Natural killer cell (primary cell): ENCODE data around the gene EPS8L2. TPM values are rescaled to one million over a fixed set of nuclear protein-coding genes. Genes with fewer than 3 reads are reported as not detected.

Experiments used
- ATAC-seq, 3 donors: fragments of 150-1000 bp in 2 of 3; fragments of 200-7000 bp in 1 of 3; cut with Tn5 transposase; 1 replicate in 1 of 3; 2 replicates in 2 of 3; pipeline ENCODE4 v1.10.0; 2021; ENCODE audit warnings: mild to moderate bottlenecking in 2 of 3, moderate library complexity in 2 of 3
- DNase-seq, 2 donors: peaks; one replicate each; pipeline versions ENCODE4 v3.0.0 to v3.0.0-alpha.2; 2013 to 2021; ENCODE audit warnings: mixed read lengths in 1 of 2
- H3K27ac ChIP-seq: one replicate; pipeline ENCODE4 v1.5.1; 2013; ENCODE audit warnings: mild to moderate bottlenecking, low read length
- H3K27me3 ChIP-seq: one replicate; pipeline ENCODE4 v1.6.1; 2013; ENCODE audit warnings: low read length; ENCODE audit not compliant: control insufficient read depth, insufficient read depth
- H3K36me3 ChIP-seq: one replicate; pipeline ENCODE4 v1.6.1; 2013; ENCODE audit warnings: low read length; ENCODE audit not compliant: control insufficient read depth, insufficient read depth
- H3K4me1 ChIP-seq: one replicate; pipeline ENCODE4 v1.6.1; 2013; ENCODE audit warnings: low read length; ENCODE audit not compliant: control insufficient read depth, insufficient read depth
- H3K4me3 ChIP-seq: one replicate; pipeline ENCODE4 v1.5.1; 2013; ENCODE audit warnings: low read length
- H3K9me3 ChIP-seq: one replicate; pipeline ENCODE4 v1.6.1; 2013; ENCODE audit warnings: low read length; ENCODE audit not compliant: control insufficient read depth, insufficient read depth
- H3K27ac Mint-ChIP-seq, 2 donors: one replicate each; pipeline ENCODE4 v1.8.0; 2022; ENCODE audit warnings: mild to moderate bottlenecking in 2 of 2, mixed read lengths in 2 of 2, moderate library complexity in 1 of 2
- H3K27me3 Mint-ChIP-seq, 2 donors: one replicate each; pipeline ENCODE4 v1.8.0; 2022; ENCODE audit warnings: low read depth in 2 of 2, mixed read lengths in 2 of 2
- H3K36me3 Mint-ChIP-seq: one replicate; pipeline ENCODE4 v1.8.0; 2022; ENCODE audit warnings: mixed read lengths
- H3K4me1 Mint-ChIP-seq, 2 donors: one replicate each; pipeline ENCODE4 v1.8.0; 2022; ENCODE audit warnings: mixed read lengths in 2 of 2
- H3K4me3 Mint-ChIP-seq: one replicate; pipeline ENCODE4 v1.8.0; 2022; ENCODE audit warnings: mild to moderate bottlenecking, moderate library complexity, mixed read lengths
- H3K9me3 Mint-ChIP-seq, 2 donors: one replicate each; pipeline ENCODE4 v1.8.0; 2022; ENCODE audit warnings: mixed read lengths in 2 of 2
- CTCF ChIP-seq: fragments of 200-600 bp; IDR thresholded peaks from one replicate; pipeline ENCODE4 v1.8.0; 2022; ENCODE audit warnings: antibody characterized with exemption
- WGBS: methylation state at CpG from one replicate; pipeline ENCODE4 v1.1.7; 2013; ENCODE audit warnings: missing lambda C conversion rate; ENCODE audit not compliant: insufficient coverage; 5-methylcytosine and 5-hydroxymethylcytosine counted together
- intact Hi-C: fragments of 100-400 bp; cut with micrococcal nuclease; formaldehyde crosslinking; loops from one replicate; pipeline ENCODE4 v1.14.2; 2022
- total RNA-seq, 4 donors: library from RNA; stranded (reverse); fragments of 120-200 nt in 1 of 4; gene quantifications; one replicate each; pipeline versions ENCODE4 v1.2.3 to v1.2.4, GENCODE V29; 2013 to 2022

The EPS8L2 gene
- total RNA-seq, 3 donors from 2014 or later (not counting 1 experiment from before 2014, with no cell fraction given), result 6.9 to 10.9 (median 9.3) TPM

GRCh38 chr11:657691-658126 lies 48.3 kb upstream of the EPS8L2 start:
- peaks cover 0 to 3% of the 10 kb centered on the region in 2 donors for H3K4me1 Mint-ChIP-seq
- Histone ChIP-seq H3K36me3 (peaks cover 12% of the 10 kb centered on the region), H3K4me1 (no peaks in the 10 kb centered on the region), H3K27ac (no peak overlapping the region), H3K27me3 (no peaks in the 10 kb centered on the region), H3K9me3 (no peaks in the 10 kb centered on the region), H3K4me3 (no peak overlapping the region)
- DNase-seq (no peak), ATAC-seq (no peak)
- TF ChIP-seq CTCF, result no peak
- no peaks in the 10 kb centered on the region for H3K9me3 Mint-ChIP-seq
- intact Hi-C loops, result loop anchor here (10.0 kb wide), 1 partner anchor 67 kb away; no protein-coding TSS in a partner anchor
- no peaks in the 10 kb centered on the region for H3K36me3 Mint-ChIP-seq
- no peaks in the 10 kb centered on the region for H3K27me3 Mint-ChIP-seq
- 95% methylated on average over 14 of the region's 14 CpGs for WGBS
- no peak overlapping the region for H3K27ac Mint-ChIP-seq
- no peak overlapping the region for H3K4me3 Mint-ChIP-seq

- H3K36me3 Mint-ChIP-seq, result no peaks in the 10 kb centered on the region
- Histone ChIP-seq H3K4me3 (no peak overlapping the region), H3K4me1 (no peaks in the 10 kb centered on the region), H3K9me3 (no peaks in the 10 kb centered on the region), H3K27me3 (no peaks in the 10 kb centered on the region), H3K27ac (no peak overlapping the region), H3K36me3 (peaks cover 10% of the 10 kb centered on the region)
- H3K4me3 Mint-ChIP-seq, result no peak overlapping the region
- no peak for TF ChIP-seq CTCF
- 94% methylated on average over 16 of the region's 16 CpGs for WGBS
- H3K4me1 Mint-ChIP-seq, result peaks cover 0 to 6% of the 10 kb centered on the region in 2 donors
- intact Hi-C loops, result loop anchor here (10.0 kb wide), 1 partner anchor 65 kb away; no protein-coding TSS in a partner anchor
- no peaks in the 10 kb centered on the region for H3K9me3 Mint-ChIP-seq
- no peak overlapping the region for H3K27ac Mint-ChIP-seq
- H3K27me3 Mint-ChIP-seq, result no peaks in the 10 kb centered on the region
- ATAC-seq (no peak), DNase-seq (no peak)
These were observed 46.4 kb upstream of the EPS8L2 start for GRCh38 chr11:659532-660085.

- Mint-ChIP-seq H3K27ac (no peak overlapping the region), H3K4me3 (no peak overlapping the region), H3K36me3 (no peaks in the 10 kb centered on the region), H3K4me1 (peaks cover 0 to 6% of the 10 kb centered on the region in 2 donors), H3K27me3 (no peaks in the 10 kb centered on the region), H3K9me3 (no peaks in the 10 kb centered on the region)
- ATAC-seq (no peak), DNase-seq (no peak)
- no peak overlapping the region for H3K4me3 ChIP-seq
- H3K9me3 ChIP-seq, result no peaks in the 10 kb centered on the region
- intact Hi-C loops, result no loop called here
- peaks cover 10% of the 10 kb centered on the region for H3K36me3 ChIP-seq
- TF ChIP-seq CTCF, result no peak
- 97% methylated on average over 19 of the region's 19 CpGs for WGBS
- no peaks in the 10 kb centered on the region for H3K4me1 ChIP-seq
- no peaks in the 10 kb centered on the region for H3K27me3 ChIP-seq
- H3K27ac ChIP-seq, result no peak overlapping the region
These were observed 45.8 kb upstream of the EPS8L2 start for GRCh38 chr11:660281-660680.
